Measurements from ENCODE around the gene ATG9B. TPM values are rescaled to one million over a fixed set of nuclear protein-coding genes. Genes with fewer than 3 reads are reported as not detected.

Gene ATG9B
- total RNA-seq, 4 donors from 2014 or later = 0.15 to 0.31 TPM; not detected in 2

DNA sequence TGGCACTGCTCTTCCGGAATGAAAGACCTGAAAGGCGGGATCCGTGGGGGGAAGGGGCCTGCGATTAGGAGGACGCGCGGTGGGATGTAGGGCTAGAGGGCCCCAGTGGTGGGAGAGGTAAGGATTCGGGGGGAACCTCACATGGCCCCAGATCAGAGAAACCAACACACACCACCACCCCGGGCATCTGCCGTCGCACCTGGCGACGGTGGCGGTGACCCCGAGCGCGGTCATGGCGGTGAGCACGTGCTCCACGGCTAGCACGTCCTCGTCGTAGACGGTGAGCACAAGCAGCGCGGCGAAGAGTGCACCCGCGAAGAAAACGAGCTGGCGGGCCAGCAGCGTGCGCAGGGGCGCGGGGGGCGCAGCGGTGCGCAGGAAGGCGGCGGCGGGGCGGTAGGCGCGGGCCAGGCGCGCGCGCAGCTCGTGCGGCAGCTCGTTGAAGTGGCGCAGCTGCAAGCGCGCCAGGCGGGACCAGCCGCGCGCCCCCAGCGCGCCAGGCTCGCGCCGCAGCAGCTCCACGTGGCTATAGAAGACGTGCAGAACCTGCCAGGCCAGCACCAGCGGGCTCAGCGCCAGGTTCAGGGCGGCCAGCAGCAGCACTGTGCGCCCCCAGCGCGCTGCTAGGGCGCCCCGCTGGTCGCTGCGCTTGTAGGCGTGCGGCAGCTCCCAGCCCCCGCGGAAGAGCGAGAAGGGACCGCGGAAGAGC is 5.7 kb downstream of the ATG9B start:
- WGBS, 2 donors (ENCODE audit: low coverage in 1 of 2) = 2% methylated on average over 8 of the region's 82 CpGs; no CpG with 5 or more reads in 1 of the 2 donors
- ATAC-seq = no peak
- H3K4me1 ChIP-seq = peaks cover 0 to 30% (median 22%) of the 10 kb centered on the region in 3 donors
- no peaks in the 10 kb centered on the region for H3K9me3 ChIP-seq
- H3K27ac ChIP-seq = no peak overlapping the region
- H3K4me3 ChIP-seq = peak overlapping the region in 1 of 2 donors; percentile 38
- no peaks in the 10 kb centered on the region for H3K36me3 ChIP-seq
- peaks cover 88% of the 10 kb centered on the region for H3K27me3 ChIP-seq
- TF ChIP-seq POLR2AphosphoS5 (IDR thresholded peaks at IDR 0.05) (no peak), EP300 (IDR thresholded peaks at IDR 0.05) (no peak), POLR2A (IDR thresholded peaks at IDR 0.05) (no peak)
- TF ChIP-seq, protein P1, sequence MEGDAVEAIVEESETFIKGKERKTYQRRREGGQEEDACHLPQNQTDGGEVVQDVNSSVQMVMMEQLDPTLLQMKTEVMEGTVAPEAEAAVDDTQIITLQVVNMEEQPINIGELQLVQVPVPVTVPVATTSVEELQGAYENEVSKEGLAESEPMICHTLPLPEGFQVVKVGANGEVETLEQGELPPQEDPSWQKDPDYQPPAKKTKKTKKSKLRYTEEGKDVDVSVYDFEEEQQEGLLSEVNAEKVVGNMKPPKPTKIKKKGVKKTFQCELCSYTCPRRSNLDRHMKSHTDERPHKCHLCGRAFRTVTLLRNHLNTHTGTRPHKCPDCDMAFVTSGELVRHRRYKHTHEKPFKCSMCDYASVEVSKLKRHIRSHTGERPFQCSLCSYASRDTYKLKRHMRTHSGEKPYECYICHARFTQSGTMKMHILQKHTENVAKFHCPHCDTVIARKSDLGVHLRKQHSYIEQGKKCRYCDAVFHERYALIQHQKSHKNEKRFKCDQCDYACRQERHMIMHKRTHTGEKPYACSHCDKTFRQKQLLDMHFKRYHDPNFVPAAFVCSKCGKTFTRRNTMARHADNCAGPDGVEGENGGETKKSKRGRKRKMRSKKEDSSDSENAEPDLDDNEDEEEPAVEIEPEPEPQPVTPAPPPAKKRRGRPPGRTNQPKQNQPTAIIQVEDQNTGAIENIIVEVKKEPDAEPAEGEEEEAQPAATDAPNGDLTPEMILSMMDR (IDR thresholded peaks at IDR 0.05) = no peak

DNA sequence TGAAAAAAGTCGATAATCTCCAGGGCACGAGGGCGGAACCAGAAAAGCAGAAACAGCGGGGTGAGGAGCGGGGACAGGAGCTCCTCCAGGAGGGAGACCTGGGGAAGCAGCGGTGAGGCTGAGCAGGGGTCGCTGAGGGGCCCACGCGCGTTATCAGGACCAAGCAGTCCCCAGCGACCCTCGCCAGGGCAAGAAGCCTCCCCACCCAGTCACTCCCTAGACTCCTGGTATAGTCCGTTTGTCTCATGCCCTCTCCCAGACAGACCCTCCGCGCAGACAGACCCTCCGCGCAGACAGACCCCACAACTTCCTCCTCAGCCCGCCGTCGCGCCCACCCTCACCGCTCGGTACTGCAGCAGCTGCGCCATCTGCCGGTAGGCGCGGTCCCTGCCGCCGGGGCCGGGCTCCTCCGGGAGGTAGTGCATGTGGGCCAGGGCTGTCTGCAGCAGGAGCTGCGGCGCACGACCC is 6.3 kb downstream of the ATG9B start:
- no peaks in the 10 kb centered on the region for H3K9me3 ChIP-seq
- TF ChIP-seq, protein P1 (IDR thresholded peaks at IDR 0.05) = peak in 3 of 4 experiments; percentile 76 to 92 (median 81)
- TF ChIP-seq POLR2A (IDR thresholded peaks at IDR 0.05) (no peak), POLR2AphosphoS5 (IDR thresholded peaks at IDR 0.05) (no peak), EP300 (IDR thresholded peaks at IDR 0.05) (no peak)
- 3 to 20% methylated on average over 1 to 17 of the region's 34 CpGs for WGBS, 2 donors (ENCODE audit: low coverage in 1 of 2)
- H3K27ac ChIP-seq = no peak overlapping the region
- ATAC-seq = peak; percentile 72
- peaks cover 88% of the 10 kb centered on the region for H3K27me3 ChIP-seq
- H3K4me1 ChIP-seq = peaks cover 0 to 36% (median 28%) of the 10 kb centered on the region in 3 donors
- H3K4me3 ChIP-seq = peak overlapping the region in 1 of 2 donors; percentile 38
- no peaks in the 10 kb centered on the region for H3K36me3 ChIP-seq

DNA sequence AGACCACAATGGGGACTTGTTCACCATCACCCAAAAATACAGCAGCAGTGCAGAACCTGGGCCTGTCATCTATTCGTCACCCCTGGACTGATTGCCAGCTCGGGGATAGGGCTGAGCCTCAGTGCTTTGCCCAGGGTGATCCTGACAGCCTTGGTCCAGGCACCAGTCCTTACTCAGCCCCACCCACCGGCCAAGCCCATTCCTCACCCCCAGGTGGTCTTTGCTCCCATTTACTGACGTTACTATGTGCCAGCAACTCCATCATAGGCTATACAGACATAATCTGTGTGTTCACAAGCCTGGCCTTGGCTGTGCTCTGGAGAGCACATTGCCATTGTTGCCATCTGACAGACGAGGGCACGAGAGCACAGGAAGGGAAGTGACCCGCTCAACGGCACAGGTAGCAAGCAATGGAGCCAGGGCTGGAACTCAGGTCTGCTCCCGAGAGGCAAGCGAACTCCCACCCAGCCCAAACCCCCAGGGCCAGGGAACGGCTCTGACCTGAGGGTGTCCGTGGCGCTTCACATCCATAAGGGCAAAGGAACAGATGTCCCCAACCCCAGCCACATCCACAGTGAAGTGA is 6.8 kb downstream of the ATG9B start:
- H3K4me3 ChIP-seq = no peak overlapping the region
- no peaks in the 10 kb centered on the region for H3K9me3 ChIP-seq
- ATAC-seq = no peak
- WGBS, 2 donors (ENCODE audit: low coverage in 1 of 2) = no CpG with 5 or more reads among the region's 13 CpGs
- H3K4me1 ChIP-seq = peaks cover 0 to 40% (median 30%) of the 10 kb centered on the region in 3 donors
- TF ChIP-seq, protein P1 (IDR thresholded peaks at IDR 0.05) = no peak
- TF ChIP-seq POLR2A (IDR thresholded peaks at IDR 0.05) (no peak), EP300 (IDR thresholded peaks at IDR 0.05) (no peak), POLR2AphosphoS5 (IDR thresholded peaks at IDR 0.05) (no peak)
- H3K36me3 ChIP-seq = no peaks in the 10 kb centered on the region
- H3K27me3 ChIP-seq = peaks cover 93% of the 10 kb centered on the region
- H3K27ac ChIP-seq = no peak overlapping the region

DNA sequence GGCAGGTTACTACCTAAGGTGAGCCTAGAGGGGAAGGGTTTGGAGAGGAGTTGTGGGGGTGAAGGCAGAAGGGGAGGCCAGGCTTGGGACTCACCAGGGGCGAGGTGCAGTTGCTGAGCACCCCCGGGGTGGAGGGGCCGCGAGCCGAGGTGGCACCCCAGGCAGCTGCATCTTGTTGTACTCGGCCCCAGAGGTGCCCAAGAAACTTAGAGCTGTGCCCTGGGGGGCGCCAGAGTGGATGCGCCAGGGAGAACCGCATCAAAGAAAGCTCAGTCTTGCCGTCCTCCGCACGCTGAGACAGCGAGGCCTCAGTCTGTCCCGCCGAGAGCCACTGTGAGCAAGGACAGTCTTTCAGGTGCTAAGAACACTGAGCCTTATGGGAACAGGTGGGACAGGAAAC is 7.4 kb downstream of the ATG9B start:
- Histone ChIP-seq H3K36me3 (no peaks in the 10 kb centered on the region), H3K27me3 (peaks cover 98% of the 10 kb centered on the region), H3K4me3 (no peak overlapping the region), H3K27ac (no peak overlapping the region), H3K9me3 (no peaks in the 10 kb centered on the region), H3K4me1 (peaks cover 0 to 40% (median 30%) of the 10 kb centered on the region in 3 donors)
- 90% methylated on average over 2 of the region's 15 CpGs; no CpG with 5 or more reads in 1 of the 2 donors for WGBS, 2 donors (ENCODE audit: low coverage in 1 of 2)
- ATAC-seq = no peak
- TF ChIP-seq EP300 (IDR thresholded peaks at IDR 0.05) (no peak), POLR2A (IDR thresholded peaks at IDR 0.05) (no peak), POLR2AphosphoS5 (IDR thresholded peaks at IDR 0.05) (no peak)
- TF ChIP-seq, protein P1 (IDR thresholded peaks at IDR 0.05) = no peak

Data from gastroesophageal sphincter (tissue), 4 donors.